ENCODE measurements around the gene PREX1.

PREX1 gene

DNA sequence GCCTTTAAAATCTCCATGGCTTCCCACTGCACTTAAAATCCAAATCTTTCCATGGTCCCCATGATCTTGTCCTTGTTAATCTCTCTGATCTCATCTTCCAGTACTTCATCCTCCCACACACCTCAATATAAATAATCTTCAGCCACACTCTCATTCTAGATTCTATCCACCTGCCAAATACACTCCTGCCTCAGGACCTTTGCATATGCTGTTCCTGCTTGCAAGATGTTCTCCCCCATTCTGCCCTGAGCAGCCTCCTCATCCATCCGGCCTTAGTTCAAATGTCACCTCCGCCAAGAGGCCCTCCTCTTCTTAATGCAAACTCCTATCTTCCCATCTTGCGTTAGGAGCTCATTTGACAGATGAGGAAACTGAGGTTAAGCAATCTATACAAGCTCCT is 77.4 kb downstream of the PREX1 start:
- no peak for DNase-seq

DNA sequence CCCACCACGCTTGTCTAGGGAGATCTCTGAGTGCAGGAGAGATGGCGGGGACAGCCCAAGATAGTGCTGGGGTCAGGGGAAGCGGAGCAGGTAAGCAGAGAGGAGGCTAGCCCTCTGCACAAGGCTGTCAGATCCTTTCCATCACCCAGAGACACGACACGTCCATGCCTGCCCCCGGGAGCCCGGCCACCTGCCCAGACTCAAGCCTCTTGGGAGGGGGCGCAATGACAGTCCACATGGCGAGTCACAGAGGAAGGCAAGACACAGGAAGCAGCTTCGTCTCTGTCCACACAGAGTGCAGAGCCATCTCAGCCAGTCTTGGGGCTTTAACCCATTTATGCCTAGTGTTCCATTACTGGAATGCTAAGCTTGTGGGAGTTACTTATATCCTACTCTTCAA is 78.4 kb downstream of the PREX1 start:
- DNase-seq = no peak

DNA sequence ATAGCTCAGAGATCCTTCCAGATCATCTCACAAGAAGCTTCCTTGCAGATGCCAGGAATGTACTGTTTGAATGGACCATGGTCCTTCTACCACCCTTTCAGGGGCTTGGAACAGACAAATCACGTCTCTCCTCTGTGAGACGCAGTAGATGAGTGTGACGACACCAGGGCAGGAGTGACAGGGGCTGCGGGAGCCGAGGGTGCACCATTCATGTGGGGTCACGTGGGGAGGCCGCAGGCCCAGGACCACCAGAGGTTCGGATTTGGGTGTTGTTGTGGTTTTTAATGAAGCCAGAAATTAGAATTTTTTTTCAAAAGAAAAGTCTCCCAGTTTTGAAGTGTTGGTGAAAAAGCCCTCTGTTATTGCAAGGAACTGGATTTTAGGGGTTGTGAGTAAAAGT is 79.2 kb downstream of the PREX1 start:
- no peak for DNase-seq

DNA sequence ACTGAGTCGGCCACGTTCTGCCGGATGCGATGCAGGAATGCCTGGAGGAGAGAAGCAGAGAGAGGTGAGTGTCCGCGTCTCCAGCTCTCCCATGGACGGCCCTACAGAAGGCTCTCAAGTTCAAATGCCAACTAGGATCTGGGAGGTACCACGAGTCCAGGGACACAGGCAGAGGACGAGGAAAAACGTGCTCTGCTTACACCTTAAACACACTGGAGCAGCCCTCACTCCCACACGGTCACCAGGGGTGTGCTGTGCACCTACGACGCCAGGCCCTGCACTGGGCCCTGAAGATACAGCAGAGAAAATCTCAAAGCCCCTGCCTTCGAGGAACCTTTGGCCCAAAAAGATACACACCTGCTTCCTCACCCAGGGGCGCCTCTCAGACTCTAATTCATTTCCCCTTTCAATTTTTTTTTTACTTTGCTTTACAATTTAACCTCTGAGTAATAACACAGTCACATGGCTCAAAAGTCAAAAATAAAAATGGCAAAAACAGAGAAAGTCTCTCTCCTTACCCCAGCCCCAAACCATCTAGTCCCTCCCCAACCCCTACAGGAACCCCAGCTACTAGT is 79.9 kb downstream of the PREX1 start:
- peak in 1 of 14 donors; percentile 56 for DNase-seq

DNA sequence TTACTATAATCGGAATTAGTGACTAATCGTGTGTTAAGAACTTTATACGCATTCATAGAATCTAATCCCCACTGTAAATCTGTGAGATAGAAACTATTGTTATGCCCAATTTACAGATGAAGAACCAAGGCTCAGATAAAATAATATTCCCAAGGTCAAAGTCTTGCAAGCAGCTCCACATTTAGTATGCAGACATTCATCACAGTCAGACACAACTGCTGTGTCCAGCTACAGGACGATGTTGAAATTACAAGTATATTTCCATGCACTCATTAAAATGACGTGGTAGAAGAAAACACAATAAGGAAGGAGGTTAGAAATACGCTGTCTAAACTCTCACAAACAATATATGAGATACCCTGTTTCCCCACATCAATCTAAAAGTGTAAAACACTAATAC is 82.5 kb downstream of the PREX1 start:
- no peak for DNase-seq

DNA sequence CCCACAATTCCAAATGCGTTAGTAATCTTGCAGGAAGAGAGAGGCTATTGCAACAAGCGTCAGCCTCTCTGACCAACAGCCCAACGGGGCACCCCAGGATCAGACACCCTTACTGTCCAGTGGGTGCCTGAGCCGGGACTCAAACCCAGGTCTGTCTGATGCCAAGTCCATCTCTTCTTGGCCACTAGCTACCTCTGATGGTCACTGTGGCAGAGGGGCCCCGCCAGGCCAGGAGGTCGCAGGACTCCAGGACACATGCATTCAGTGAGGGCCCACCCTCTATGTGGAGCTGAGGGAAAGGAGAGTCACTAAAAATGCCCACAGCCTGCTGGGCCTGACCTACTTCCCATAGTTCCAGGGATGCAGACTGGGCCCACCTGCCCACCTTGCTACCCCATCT is 83.3 kb downstream of the PREX1 start:
- no peak for DNase-seq

DNA sequence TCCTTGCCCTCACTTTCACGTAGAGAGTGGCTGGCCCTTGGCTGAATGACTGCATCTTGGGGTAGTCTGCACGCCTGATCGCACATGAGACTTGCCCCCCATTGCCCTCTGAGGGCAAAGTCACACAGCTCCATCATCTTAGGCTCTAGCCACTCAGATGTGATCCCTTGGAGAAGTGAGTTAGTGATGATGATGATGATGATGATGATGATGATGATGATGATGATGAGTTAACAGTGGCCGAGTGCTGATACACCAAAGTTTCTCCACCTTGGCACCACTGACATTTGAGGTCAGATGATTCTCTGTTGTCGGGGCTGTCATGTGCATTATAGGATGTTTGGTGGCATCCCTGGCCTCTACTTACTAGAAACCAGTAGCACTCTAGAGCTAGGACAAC is 84.0 kb downstream of the PREX1 start:
- DNase-seq = no peak

DNA sequence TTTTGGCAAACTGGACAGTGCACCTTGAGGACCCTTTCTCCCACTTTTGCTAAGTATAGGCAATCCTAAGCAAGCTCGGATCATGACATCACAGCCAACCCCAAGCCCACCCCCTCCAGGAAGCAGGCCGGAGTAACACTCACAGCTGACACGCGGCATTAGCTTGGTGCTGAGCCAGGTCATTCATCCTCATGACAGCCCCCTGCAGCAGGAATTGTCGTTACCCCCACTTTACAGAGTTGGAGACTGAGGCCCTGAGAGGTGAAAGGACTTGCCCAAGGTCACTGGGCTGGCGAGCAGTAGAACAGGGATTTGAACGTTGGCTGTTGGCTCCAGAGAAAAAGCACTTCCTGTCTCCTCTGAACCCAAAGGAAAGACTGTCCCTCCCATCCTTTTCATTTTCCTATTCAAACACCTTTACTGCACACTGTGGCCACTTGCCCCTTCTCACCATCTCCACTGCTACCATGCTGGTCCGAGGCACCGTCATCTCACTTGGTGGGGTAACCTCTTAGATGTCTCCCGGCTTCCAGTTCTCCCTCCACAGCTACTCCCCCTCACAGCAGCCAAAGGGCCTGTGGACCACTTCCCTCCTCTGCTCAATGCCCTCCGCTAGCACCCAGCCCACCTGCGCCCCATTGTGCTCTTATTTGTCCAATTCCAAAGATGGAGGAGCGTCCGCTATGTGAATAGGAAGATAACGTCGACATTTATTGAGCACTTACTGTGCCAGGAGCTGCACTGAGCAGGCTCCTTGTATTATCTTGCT is 84.7 kb downstream of the PREX1 start:
- DNase-seq = no peak

DNA sequence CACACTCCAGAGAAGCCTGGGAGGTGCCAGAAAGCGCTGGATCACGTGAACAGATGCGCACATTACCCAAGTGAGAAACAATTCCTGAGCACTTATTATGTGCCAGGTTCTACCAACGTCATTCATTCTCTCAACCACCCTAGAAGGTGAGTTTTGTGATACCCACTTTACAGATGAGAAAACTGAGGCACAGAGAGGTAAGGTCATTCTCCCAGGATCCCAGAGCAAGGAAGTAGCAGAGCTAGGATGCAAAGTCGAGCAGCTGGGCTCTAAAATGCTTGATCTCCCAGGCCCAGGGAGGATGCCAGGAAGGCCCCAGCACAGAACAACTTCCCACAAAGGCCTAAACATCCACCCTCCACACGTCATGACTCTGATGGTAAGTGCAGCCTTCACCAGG is 85.6 kb downstream of the PREX1 start:
- DNase-seq = no peak

DNA sequence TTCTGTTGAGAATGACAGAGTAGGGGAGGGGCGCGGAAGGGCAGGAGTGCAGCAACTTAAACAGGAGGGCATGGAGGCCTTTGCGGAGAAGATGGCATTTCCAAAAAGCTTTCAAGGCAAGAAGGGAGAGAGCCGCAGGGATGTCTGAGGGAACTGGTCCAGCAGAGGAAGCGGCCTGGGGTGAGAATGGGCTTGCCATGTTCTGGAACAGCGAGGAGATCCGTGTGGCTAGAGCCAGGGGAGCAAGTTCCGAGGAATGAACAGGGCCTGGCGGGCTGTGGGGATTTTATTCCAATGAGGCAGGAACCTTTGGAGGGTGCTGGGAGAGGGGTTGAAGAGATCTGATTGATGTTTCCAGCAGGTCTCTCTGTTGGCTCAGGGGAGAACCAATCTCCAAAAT is 86.1 kb downstream of the PREX1 start:
- DNase-seq = no peak

DNA sequence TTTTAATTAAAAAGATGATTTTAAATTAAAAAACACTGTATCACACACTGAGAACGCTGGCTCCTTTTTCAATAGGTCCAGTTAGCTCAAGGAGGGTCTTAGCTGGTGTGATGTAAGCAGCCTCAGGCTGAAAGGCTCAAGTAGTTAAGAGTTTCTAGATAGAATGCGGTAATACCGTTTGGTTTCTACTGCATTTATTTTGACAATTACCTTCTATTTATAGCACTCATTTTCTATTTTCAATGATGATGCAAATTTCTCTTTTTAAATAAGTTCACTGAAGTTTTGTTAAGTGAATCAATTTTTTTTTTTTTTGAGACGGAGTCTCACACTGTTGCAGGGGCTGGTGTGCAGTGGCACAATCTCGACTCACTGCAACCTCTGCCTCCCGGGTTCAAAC is 87.1 kb downstream of the PREX1 start:
- no peak for DNase-seq

DNA sequence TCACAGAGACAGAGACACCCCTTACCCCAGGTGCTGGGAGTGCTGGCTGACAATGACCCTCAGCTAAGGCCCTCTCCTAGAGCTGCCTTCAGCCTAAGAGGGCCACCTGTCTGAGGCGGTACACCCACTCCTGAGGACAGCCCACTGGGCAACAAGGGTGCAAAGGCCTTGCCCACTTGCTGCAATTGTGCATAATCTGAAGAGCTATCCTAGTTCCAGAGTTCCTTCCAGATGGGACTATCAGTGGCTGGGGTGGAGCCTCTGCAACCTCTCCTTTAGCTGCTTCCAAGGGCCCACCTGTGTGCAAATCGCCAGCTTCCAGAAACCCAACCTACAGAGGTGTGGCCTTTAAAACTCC is 87.5 kb downstream of the PREX1 start:
- no peak for DNase-seq

DNA sequence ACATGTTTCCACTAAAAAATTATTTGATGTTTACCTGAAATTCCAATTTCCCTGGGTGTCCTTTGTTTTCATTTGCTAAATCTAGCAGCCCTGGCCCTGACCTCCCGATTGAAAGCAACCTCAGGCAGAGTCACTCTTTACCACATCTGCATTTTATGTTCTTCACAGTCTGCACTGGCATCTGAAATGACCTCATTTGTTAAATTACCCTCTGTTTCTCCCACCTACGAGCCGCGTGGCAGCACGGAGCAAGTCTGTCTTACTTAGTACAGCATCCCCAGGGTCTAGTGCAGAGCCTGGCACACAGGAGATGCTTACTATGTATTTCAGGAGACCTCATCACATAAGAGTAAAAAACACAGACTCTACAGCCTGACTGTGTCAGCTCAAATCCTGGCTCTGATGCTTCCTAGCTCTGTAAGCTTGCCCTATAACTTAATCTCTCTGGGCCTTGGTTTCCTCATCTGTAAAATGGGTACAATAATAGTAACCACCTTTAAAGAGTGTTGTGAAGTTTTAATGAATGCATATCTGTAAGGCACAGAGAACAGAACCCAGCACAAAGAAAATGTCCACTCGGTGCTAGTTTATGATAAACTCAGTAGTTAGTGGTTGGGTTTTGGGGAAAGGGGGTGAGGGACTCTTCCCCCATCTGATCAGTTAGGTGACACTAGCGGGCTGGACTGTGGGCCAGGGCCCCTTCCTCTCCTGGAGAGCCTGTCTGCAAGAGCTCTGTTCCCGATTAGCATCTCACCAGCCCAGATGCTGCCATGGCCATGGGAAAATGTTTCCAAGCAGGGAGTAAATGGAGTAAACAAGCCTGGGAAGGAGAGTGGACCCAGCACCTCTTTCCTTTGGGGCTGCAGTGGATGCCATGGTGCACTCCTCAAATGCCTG is 88.2 kb downstream of the PREX1 start:
- no peak for DNase-seq

DNA sequence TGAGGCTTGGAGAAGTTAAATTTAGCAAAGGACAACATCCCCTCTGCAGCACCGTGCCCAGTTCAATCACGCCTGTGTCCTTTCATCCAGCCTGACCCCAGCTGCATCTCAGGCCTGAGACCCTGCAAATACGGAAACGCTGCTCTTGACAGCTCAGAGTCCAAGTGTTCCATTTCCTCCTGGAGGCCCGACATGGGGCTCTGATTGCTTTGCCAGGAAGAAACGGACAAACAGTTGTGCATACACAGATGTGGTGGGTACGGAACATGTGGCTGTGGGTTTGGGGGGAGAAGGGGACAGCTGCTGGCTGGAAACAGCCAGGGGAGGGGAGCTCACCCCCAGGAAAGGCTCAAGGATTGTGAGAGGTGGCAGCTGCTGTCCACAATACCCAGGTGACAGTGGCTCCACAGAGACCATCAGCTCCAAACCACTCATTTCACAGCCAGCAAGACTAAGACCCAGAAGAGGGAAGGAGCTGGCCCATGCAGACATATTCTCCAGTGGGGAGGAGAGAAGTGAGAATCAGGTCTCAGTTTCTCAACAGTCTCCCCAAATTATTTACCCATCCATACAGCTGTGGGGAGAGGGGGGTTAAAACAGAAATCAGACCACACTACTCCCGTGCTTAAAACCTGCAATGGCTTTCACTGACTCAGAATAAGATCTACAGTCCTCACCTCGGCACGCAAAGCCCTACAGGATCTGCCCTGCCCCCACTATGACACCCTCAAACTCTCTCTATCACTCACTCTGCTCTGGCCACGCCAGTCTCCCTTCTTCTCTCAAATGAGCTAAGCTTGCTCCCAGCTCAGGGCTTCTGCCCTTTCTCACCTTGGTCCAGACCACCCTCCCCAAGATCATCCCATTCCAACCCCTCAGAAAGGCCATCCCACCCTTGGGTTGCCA is 89.1 kb downstream of the PREX1 start:
- no peak for DNase-seq

DNA sequence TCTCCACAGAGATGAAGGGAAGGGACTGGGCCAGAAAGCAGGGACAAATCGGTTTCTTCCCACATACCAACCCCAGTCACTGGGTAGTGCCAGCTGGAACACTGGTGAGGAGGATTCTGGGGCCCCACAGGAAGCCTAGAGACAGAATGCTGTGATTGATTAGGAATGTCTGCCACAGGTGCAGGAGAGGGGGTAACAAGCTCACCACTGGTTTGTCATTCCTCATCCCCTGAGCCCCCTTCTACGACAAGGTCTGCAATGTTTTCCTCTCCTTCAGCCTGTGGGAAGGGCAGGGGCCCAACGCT is 89.8 kb downstream of the PREX1 start:
- no peak for DNase-seq

DNA sequence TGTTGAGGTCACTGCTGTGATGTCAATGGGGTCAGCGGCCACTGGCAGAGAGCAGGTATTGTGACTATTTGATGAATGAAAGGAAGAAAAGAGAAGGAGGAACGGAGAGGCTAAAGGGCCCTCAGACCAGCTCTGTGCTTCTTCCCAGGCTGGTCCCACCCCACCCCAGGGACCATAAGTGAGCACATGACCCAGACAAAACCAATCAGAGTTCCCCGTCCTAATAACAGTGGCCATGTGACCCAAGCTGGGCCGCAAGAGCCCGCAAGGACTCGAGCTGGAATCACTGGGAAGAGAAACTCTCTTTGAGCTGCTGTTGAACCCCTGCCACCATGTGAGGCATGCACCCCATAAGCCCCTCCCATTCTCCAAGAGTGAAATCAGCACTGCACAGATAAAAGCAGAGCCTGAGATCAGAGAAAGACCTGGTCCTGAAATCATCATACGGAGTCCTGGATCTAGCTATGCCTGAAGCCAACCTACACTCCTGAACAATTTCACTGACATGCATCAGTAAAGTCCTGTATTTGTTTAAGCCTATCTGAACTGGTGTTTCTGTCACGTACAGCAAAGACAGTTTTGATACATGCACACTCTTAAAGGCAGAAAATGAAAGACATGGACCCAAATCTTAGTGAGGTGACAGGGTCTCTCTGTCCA is 90.2 kb downstream of the PREX1 start:
- peak in 5 of 14 donors; percentile 40 to 53 (median 46) for DNase-seq

DNA sequence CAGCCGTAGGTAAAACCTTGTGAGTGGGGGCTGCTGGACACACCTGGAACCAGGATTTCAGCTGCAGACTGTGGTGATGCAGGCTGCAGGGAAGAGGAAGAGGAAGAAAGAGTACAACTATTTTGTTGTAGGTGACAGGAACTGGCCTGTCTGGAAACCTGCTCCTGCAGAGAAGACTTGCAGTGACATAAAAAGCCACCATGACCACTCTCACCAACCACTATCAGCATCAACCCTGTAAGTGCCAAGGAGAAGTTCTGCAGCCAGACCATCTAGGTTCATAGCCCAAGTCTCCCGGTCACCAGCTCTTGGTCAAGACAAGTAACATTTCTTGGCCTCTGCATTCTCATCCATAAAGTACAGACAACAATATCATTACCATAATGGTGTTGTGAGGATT is 91.2 kb downstream of the PREX1 start:
- no peak for DNase-seq

DNA sequence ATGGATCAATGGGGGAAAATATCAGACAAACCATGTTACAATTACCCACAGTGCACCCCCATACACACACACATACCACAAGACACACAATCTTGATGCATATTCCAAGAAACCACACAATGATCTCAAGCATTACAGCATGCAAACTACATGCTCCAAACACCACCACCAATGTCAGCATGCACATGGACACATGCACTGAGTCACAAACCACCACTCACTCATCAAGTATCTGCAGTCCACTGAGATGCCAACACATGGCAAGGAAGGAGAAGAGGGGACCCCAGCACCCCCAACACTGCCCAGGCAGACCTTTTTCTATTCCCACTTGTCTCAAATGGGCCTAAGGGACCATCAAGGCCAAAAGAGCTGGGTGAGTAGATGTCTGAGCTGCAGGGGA is 91.6 kb downstream of the PREX1 start:
- no peak for DNase-seq

DNA sequence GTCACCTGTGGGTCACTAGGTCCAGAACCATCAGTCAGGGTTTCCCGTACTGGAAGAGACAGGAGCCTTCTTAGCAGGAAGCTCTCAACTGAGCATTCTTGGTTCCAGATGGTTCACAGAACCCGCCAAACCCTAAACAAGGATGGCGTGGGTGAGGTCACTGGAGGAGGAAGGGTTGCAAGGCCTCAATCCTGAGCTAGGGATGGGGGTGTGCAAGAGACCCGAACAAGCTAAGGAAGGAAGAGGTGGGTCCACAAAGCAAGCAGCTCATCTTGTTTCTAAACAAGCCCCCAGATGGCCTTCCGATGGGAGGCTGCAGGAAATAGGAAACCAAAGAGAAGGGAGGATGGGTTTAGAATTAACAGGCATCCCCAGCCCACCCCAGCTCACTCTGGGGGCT is 92.7 kb downstream of the PREX1 start:
- no peak for DNase-seq

DNA sequence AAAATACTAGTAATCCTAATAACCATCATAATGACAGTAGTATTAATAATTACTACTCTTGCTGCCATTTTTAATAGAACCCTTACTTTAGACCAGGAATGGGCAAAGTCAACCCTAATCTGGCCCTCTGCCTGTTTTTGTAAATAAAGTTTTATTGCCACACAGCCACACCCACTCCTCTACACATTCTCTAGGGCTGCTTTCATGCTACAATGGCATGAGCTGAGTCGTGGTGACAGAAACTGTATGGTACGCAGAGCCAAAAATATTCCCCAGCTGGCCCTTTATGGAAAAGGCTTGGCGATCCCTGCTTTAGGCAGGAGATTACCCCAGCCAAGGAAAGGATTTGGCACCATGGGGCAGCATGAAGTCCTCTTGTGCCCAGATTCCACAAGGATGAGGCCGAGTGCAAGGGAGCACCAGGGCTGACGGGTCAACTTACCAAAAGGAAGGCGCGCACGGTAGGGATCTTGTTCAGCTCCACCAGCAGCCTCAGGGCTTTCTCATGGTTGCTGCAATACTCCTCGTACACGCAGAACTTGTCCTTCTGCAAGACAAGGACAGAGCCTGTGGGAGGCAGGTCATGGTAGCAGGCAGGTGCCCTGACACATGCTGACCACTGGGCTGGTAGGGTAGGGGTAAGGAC is 93.6 kb downstream of the PREX1 start:
- DNase-seq = no peak

DNA sequence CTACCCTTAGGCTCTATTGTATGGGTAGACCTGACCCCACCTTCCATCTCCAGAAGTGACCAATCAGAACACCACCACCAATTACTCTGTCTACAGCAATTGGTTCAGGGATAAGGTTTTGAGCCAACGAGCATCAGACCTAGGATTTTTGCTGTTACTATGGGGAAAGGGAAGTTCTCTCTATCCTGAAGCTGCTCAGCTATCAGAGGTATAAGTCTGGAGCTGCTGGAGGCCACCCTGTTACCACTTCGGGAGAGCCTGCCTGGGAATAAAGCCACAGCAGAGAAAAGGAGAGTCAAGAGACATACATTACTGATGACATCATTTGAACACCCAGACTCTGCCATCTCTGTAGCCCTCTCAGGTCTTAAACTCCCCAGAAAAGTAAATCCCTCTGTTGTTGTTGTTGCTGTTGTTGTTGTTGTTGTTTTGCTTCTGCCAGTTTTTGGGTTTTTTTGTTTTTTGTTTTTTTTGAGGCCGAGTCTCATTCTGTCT is 94.5 kb downstream of the PREX1 start:
- DNase-seq = no peak
